COLO829 (cell line): ENCODE measurements around the gene IFRD1.
A peak's percentile ranks its signal among the peaks of the same experiment; 100 is the strongest.

Experiments used
- DNase-seq: peaks from one replicate; pipeline ENCODE4 v3.0.0; 2012; ENCODE audit warnings: low spot score

IFRD1 gene

GRCh38 chr7:112449902-112450806 lies at the start of gene IFRD1:
Gene IFRD1, plus strand, starts transcription at chr7:112450460. Its CDS starts 229 bp downstream, at chr7:112450689.
- peak; percentile 99 for DNase-seq

- no peak for DNase-seq
Observed at GRCh38 chr7:112404321-112404720, 45.9 kb upstream of the IFRD1 start.

GRCh38 chr7:112405286-112405685 lies 45.0 kb upstream of the IFRD1 start:
- no peak for DNase-seq

GRCh38 chr7:112407261-112407660 lies 43.0 kb upstream of the IFRD1 start:
- no peak for DNase-seq

- DNase-seq: no peak
Observed at GRCh38 chr7:112410092-112410491, 40.2 kb upstream of the IFRD1 start.

GRCh38 chr7:112411186-112411795 lies 39.0 kb upstream of the IFRD1 start:
- peak; percentile 51 for DNase-seq

GRCh38 chr7:112414855-112415490 lies 35.3 kb upstream of the IFRD1 start:
- DNase-seq: peak; percentile 82

GRCh38 chr7:112416127-112416526 lies 34.1 kb upstream of the IFRD1 start:
- no peak for DNase-seq

GRCh38 chr7:112419543-112420130 lies 30.6 kb upstream of the IFRD1 start:
- DNase-seq: no peak

GRCh38 chr7:112420236-112420861 lies 29.9 kb upstream of the IFRD1 start:
- no peak for DNase-seq

GRCh38 chr7:112421666-112422486 lies 28.4 kb upstream of the IFRD1 start:
- DNase-seq: no peak

GRCh38 chr7:112422842-112423496 lies 27.3 kb upstream of the IFRD1 start:
- DNase-seq: peak; percentile 84

GRCh38 chr7:112423987-112424386 lies 26.3 kb upstream of the IFRD1 start:
- no peak for DNase-seq

- no peak for DNase-seq
Observed at GRCh38 chr7:112427984-112428383, 22.3 kb upstream of the IFRD1 start.

GRCh38 chr7:112428715-112429114 lies 21.5 kb upstream of the IFRD1 start:
- DNase-seq: no peak

- DNase-seq: no peak
Observed at GRCh38 chr7:112430649-112431048, 19.6 kb upstream of the IFRD1 start.

GRCh38 chr7:112431803-112432202 lies 18.5 kb upstream of the IFRD1 start:
- DNase-seq: no peak

- no peak for DNase-seq
Observed at GRCh38 chr7:112433289-112433688, 17.0 kb upstream of the IFRD1 start.

GRCh38 chr7:112437072-112437471 lies 13.2 kb upstream of the IFRD1 start:
- no peak for DNase-seq

- DNase-seq: no peak
Observed at GRCh38 chr7:112439476-112439875, 10.8 kb upstream of the IFRD1 start.

GRCh38 chr7:112442210-112442609 lies 8.1 kb upstream of the IFRD1 start:
- DNase-seq: no peak
